ENCODE results near the gene TPX2.

The TPX2 gene

GRCh38 chr20:31720486-31721407, 18.3 kb upstream of the TPX2 start:
- no peak for ATAC-seq
- TF ChIP-seq TSHZ2 (CRISPR knock-in tag; IDR thresholded peaks at IDR 0.05) (no peak), CREB5 (CRISPR knock-in tag; IDR thresholded peaks at IDR 0.05; ENCODE audit: low read depth) (no peak), POU6F1 (CRISPR knock-in tag; IDR thresholded peaks at IDR 0.05; ENCODE audit: borderline replicate concordance, low read depth) (no peak), ESRRG (CRISPR knock-in tag; IDR thresholded peaks at IDR 0.05) (no peak), ZC3H10 (CRISPR knock-in tag; IDR thresholded peaks at IDR 0.05) (no peak)

- no peak for ATAC-seq
- TF ChIP-seq RARB (CRISPR knock-in tag; IDR thresholded peaks at IDR 0.05) (no peak), SNAI2 (CRISPR knock-in tag; IDR thresholded peaks at IDR 0.05) (no peak), ZNF8 (CRISPR knock-in tag; IDR thresholded peaks at IDR 0.05) (no peak)
These were observed 17.5 kb upstream of the TPX2 start for GRCh38 chr20:31721408-31722256.

- peak; percentile 85 for ATAC-seq
- TF ChIP-seq ZFP3 (CRISPR knock-in tag; IDR thresholded peaks at IDR 0.05) = 0 out of 2 replicates have a peak, but pooled peaks have one; percentile 6
- no peak for TF ChIP-seq CSRNP3 (CRISPR knock-in tag; IDR thresholded peaks at IDR 0.05)
These were observed 16.6 kb upstream of the TPX2 start, which contains the start of gene BCL2L1 for GRCh38 chr20:31722257-31723068. BCL2L1 (minus strand) TSS chr20:31722868; CDS start chr20:31722218, 650 bp downstream.

GRCh38 chr20:31723069-31723318, 16.1 kb upstream of the TPX2 start:
- TF ChIP-seq PPARA (CRISPR knock-in tag; IDR thresholded peaks at IDR 0.05; ENCODE audit: borderline replicate concordance) = no peak
- no peak for TF ChIP-seq ZNF565 (CRISPR knock-in tag; conservative IDR thresholded peaks at IDR 0.05; ENCODE audit: low read depth)
- no peak for TF ChIP-seq PATZ1 (CRISPR knock-in tag; IDR thresholded peaks at IDR 0.05; ENCODE audit: borderline replicate concordance)
- no peak; the same call in 2 of the 3 replicates for ATAC-seq
